Measurements from ENCODE around the gene USP47.

USP47 gene

GRCh38 chr11:11969380-11970215, 127.8 kb downstream of the USP47 start:
- DNase-seq = no peak

GRCh38 chr11:11970556-11970955, 128.8 kb downstream of the USP47 start:
- no peak for DNase-seq

GRCh38 chr11:11971906-11972547, 130.3 kb downstream of the USP47 start:
- DNase-seq = no peak

- no peak for DNase-seq
These were observed 131.1 kb downstream of the USP47 start for GRCh38 chr11:11972730-11973341.

- DNase-seq = no peak
These were observed 131.6 kb downstream of the USP47 start for GRCh38 chr11:11973361-11973800.

- no peak for DNase-seq
These were observed 132.1 kb downstream of the USP47 start for GRCh38 chr11:11973866-11974265.

GRCh38 chr11:11975201-11976092, 133.7 kb downstream of the USP47 start:
- no peak for DNase-seq

GRCh38 chr11:11976481-11977127, 134.8 kb downstream of the USP47 start:
- DNase-seq = no peak

- DNase-seq = no peak
These were observed 135.6 kb downstream of the USP47 start for GRCh38 chr11:11977206-11977938.

- DNase-seq = no peak
These were observed 136.4 kb downstream of the USP47 start for GRCh38 chr11:11978098-11978637.

- DNase-seq = no peak
These were observed 137.2 kb downstream of the USP47 start for GRCh38 chr11:11978792-11979487.

- no peak for DNase-seq
These were observed 137.8 kb downstream of the USP47 start for GRCh38 chr11:11979488-11980117.

GRCh38 chr11:11980200-11980599, 138.4 kb downstream of the USP47 start:
- no peak for DNase-seq

- DNase-seq = no peak
These were observed 139.1 kb downstream of the USP47 start for GRCh38 chr11:11980841-11981308.

- DNase-seq = no peak
These were observed 139.6 kb downstream of the USP47 start for GRCh38 chr11:11981364-11981763.

- DNase-seq = no peak
These were observed 140.1 kb downstream of the USP47 start for GRCh38 chr11:11981840-11982239.

GRCh38 chr11:11982461-11982860, 140.7 kb downstream of the USP47 start:
- no peak for DNase-seq

GRCh38 chr11:11982975-11983374, 141.2 kb downstream of the USP47 start:
- DNase-seq = no peak

GRCh38 chr11:11983427-11983826, 141.7 kb downstream of the USP47 start:
- no peak for DNase-seq

- DNase-seq = no peak
These were observed 142.8 kb downstream of the USP47 start for GRCh38 chr11:11984563-11984962.
